ENCODE data around the gene NTRK3. TPM values are rescaled to one million over a fixed set of nuclear protein-coding genes. Genes with fewer than 3 reads are reported as not detected.

NTRK3 gene
- total and polyA plus RNA-seq, 2 of the 8 experiments (the other 6 are each of a cell fraction or from before 2014, with no cell fraction given), result 4.5 to 6.8 TPM

GRCh38 chr15:88288206-88288605, 31.7 kb upstream of the NTRK3 start:
- POLR2A ChIA-PET (ENCODE audit: partially characterized antibody), result no interaction called here
- Histone ChIP-seq H3K27ac (ENCODE audit: low read depth, low read length) (no peak overlapping the region), H2BK120ac (replicated peaks; ENCODE audit: low read depth, low read length) (no peak overlapping the region), H4K8ac (ENCODE audit: extremely low read depth, insufficient read depth, low read length) (no peak overlapping the region), H3K23ac (ENCODE audit: insufficient read length) (peak overlapping the region; percentile 60), H3K4ac (replicated peaks; ENCODE audit: insufficient read length, low read depth, low read length) (no peak overlapping the region), H3K14ac (ENCODE audit: insufficient read length) (no peak overlapping the region), H4K91ac (replicated peaks; ENCODE audit: insufficient read length, low read length) (no peak overlapping the region), H3K27me3 (replicated peaks in 1 of 4; ENCODE audit: control insufficient read depth in 3 of 4, extremely low read depth in 1 of 4, insufficient read depth in 3 of 4, low read length in 3 of 4) (no peaks in the 10 kb centered on the region; a peak in 1 of 7 replicates), H3K79me1 (ENCODE audit: low read depth, low read length) (no peaks in the 10 kb centered on the region), H3K18ac (ENCODE audit: extremely low read depth, low read length) (no peak overlapping the region), H2AFZ (ENCODE audit: low read length) (no peak overlapping the region), H2BK12ac (ENCODE audit: low read depth, low read length) (no peak overlapping the region), H3K79me2 (ENCODE audit: control insufficient read depth in 1 of 2, insufficient read depth in 2 of 2, low read length in 2 of 2) (no peaks in the 10 kb centered on the region), H4K5ac (ENCODE audit: insufficient read length, low read depth, low read length) (no peak overlapping the region), H2BK5ac (ENCODE audit: low read depth, low read length) (0 out of 2 replicates have a peak overlapping the region, but pooled peaks have one; percentile 27), H4K20me1 (replicated peaks in 1 of 2; ENCODE audit: control insufficient read depth in 1 of 2, insufficient read depth in 2 of 2, low read length in 2 of 2) (peaks cover 0 to 5% of the 10 kb centered on the region in 2 experiments), H2BK15ac (ENCODE audit: low read length) (no peak overlapping the region), H3K4me1 (replicated peaks in 1 of 4; ENCODE audit: control insufficient read depth in 3 of 4, insufficient read depth in 4 of 4, low read length in 3 of 4) (peaks cover 0 to 7% (median 2%) of the 10 kb centered on the region in 4 experiments; a peak in 3 of 7 replicates), H3K36me3 (ENCODE audit: control insufficient read depth in 2 of 4, insufficient read depth in 4 of 4, low read length in 3 of 4) (no peaks in the 10 kb centered on the region), H3K56ac (replicated peaks; ENCODE audit: insufficient read length, low read depth, low read length) (no peak overlapping the region), H3K23me2 (ENCODE audit: low read depth, low read length) (peaks cover 6% of the 10 kb centered on the region; the same call in 1 of the 2 replicates), H2AK5ac (ENCODE audit: low read depth, low read length) (no peak overlapping the region), H3K4me3 (ENCODE audit: extremely low read depth in 1 of 4, insufficient read depth in 2 of 4, low read depth in 3 of 4, low read length in 4 of 4) (no peak overlapping the region), H3K4me2 (ENCODE audit: insufficient read depth in 1 of 2, low read depth in 2 of 2, low read length in 2 of 2) (no peak overlapping the region), H3K9me3 (ENCODE audit: insufficient read depth in 2 of 2, low read depth in 1 of 2, low read length in 1 of 2) (no peaks in the 10 kb centered on the region), H3K9ac (replicated peaks in 1 of 4; ENCODE audit: extremely low read depth in 1 of 4, low read depth in 3 of 4, low read length in 3 of 4) (no peak overlapping the region), H2BK20ac (ENCODE audit: low read length) (no peak overlapping the region)
- 79% methylated on average over 10 of the region's 10 CpGs; no CpG with 5 or more reads in 1 of the 2 experiments for WGBS, 2 experiments (ENCODE audit: extremely low coverage in 1 of 2, insufficient coverage in 1 of 2, insufficient read length in 1 of 2, insufficient replicate concordance in 2 of 2, low coverage in 1 of 2, low lambda C conversion rate in 2 of 2, missing lambda C conversion rate in 1 of 2)
- FAIRE-seq (no peak), DNase-seq (ENCODE audit: low read depth in 1 of 2, low spot score in 2 of 2) (no peak)
- CTCF ChIA-PET (ENCODE audit: partially characterized antibody), result interaction anchor here (0.6 to 6.7 kb wide), 8 partner anchors 12 to 166 kb away, joined by 3 to 58 read pairs (median 4); no protein-coding TSS in a partner anchor
- TF ChIP-seq KDM1A (IDR thresholded peaks at IDR 0.05; ENCODE audit: borderline replicate concordance, low read length) (no peak), SUZ12 (IDR thresholded peaks at IDR 0.05; ENCODE audit: low read length) (no peak), GABPA (IDR thresholded peaks at IDR 0.05; ENCODE audit: borderline replicate concordance, insufficient read depth, low read length) (no peak), TAF1 (IDR thresholded peaks at IDR 0.05; ENCODE audit: low read depth, low read length) (no peak), BACH1 (IDR thresholded peaks at IDR 0.05; ENCODE audit: low read length) (no peak), USF2 (IDR thresholded peaks at IDR 0.05; ENCODE audit: low read length) (no peak)
